GM19455 (cell line): Measurements from ENCODE around the gene SV2A.
A peak's percentile ranks its signal among the peaks of the same experiment; 100 is the strongest.
"Not testable (repeated sequence)": the region's sequence is repeated elsewhere in the genome, so short reads cannot be mapped to it uniquely, and the experiment has no call there.

ENCODE experiments used
- ATAC-seq: cut with Tn5 transposase; IDR thresholded peaks from one replicate; pipeline ENCODE4 v1.9.1; 2021; ENCODE audit not compliant: unreplicated experiment

Gene SV2A

GRCh38 chr1:149887456-149888246, 30.0 kb downstream of the SV2A start:
- peak; percentile 42 for ATAC-seq

DNA sequence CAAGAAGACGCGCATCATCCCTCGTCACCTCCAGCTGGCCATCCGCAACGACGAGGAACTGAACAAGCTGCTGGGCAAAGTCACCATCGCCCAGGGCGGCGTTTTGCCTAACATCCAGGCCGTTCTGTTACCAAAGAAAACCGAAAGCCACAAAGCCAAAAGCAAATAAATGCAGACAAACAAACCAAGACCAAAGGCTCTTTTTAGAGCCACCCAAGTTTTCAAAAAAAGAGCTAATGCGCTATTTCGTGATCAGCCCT, 30.5 kb downstream of the SV2A start:
- ATAC-seq = not testable (repeated sequence)

DNA sequence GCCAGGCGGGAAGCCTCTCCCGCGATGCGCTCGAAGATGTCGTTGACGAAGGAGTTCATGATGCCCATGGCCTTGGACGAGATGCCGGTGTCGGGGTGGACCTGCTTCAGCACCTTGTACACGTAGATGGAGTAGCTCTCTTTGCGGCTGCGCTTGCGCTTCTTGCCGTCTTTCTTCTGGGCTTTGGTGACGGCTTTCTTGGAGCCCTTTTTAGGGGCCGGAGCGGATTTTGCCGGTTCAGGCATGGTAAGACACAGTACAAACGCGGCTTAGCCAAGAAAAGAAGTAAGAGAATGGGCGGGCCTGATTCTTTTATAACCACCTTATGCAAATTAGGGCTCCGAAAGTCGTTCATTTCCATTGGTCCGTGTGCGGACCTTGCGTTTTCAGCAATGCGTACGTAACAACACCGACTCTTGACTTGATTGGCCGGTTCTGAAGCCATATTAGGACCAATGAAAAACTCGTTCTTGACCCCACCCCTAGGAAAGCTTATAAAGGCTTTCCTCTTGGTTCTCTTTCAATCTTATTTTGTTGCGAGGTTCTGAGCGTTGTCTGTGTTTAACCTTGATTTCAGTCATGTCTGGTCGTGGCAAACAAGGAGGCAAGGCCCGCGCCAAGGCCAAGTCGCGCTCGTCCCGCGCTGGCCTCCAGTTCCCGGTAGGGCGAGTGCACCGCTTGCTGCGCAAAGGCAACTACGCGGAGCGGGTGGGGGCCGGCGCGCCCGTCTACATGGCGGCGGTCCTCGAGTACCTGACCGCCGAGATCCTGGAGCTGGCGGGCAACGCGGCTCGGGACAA, 31.0 kb downstream of the SV2A start:
- peak; percentile 59 for ATAC-seq

GRCh38 chr1:149886121-149886395, 31.6 kb downstream of the SV2A start:
- ATAC-seq = not testable (repeated sequence)

GRCh38 chr1:149885339-149886120, 32.1 kb downstream of the SV2A start:
- ATAC-seq = no peak

DNA sequence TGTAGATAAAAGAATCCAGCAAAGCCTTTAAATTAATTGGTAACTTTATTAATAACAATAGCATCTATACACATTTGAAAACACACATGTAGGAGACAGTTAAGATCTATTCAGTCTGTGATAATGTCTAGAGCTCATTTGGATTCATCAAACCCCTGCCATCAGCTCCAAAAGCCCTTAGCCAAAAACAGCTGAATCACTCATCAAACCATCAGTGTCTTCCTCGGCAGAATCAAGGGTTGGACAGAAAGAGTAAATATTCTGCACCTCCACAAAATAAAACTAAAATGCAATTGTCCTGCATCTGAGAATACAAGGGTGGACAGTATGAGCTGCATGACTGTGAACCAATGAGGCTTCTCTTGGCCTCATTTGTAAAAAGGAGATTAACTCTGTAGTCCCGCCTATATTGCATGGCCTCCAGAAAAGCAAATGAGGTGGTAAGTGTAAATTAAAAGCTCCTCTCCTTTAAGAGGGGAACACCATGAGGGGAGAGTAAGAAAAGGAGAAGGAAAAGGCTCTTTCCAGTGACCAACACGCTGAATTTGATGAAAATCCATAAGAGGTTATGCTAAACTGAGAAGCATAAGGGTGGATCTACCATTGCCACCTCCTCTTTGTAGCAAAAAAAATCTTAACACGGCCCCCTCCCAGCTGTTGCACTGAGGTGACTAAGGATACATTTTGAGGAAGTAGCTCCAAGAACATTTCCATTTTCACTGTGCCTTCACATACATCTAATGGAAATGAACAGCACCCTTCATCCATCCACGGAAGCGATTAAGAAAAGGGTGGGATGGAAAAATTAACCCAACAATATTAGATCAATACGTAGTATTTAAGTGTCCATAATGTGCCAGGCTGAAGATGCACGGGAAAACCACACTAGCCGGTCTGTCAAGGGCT, 33.0 kb downstream of the SV2A start:
- no peak for ATAC-seq

- no peak for ATAC-seq
These were observed 33.9 kb downstream of the SV2A start for GRCh38 chr1:149883598-149884247.

GRCh38 chr1:149881876-149882275, 35.8 kb downstream of the SV2A start:
- ATAC-seq = no peak

GRCh38 chr1:149879556-149879955, 38.1 kb downstream of the SV2A start:
- no peak for ATAC-seq

DNA sequence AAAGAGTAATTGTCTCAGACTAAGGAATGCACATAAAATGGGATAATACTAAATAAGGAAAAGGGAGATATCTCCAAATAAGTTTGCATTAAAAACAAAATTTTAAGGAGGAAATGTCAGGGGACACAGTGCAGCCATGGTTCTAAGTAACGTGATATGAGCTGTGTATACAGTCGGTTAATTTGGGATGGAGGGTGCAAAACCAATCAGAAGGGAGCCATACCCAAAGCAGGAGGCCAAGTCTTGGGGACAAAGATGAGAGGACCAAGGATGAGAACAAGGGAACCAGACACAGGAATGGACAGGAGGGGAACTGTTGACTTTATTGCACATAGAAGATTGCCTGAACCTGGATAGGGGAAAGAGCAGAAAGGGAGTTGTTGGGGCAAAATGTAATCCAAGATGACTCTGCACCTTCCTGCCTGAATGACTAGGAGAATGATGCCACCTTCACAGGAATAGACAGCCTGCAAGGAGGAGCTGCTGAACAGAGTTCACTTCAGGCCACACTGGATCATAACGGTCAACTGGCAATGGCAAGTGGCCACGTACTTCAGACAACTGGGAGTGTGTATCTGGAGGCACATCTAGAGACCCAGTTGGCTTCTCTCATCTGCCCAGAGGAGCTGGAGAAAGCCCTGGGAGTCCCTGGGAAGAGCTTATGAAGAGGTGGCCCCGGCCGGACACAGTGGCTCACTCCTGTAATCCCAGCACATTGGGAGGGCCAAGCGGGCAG, 40.3 kb downstream of the SV2A start:
- no peak for ATAC-seq

GRCh38 chr1:149873060-149873459, 44.6 kb downstream of the SV2A start:
- ATAC-seq = not testable (repeated sequence)

DNA sequence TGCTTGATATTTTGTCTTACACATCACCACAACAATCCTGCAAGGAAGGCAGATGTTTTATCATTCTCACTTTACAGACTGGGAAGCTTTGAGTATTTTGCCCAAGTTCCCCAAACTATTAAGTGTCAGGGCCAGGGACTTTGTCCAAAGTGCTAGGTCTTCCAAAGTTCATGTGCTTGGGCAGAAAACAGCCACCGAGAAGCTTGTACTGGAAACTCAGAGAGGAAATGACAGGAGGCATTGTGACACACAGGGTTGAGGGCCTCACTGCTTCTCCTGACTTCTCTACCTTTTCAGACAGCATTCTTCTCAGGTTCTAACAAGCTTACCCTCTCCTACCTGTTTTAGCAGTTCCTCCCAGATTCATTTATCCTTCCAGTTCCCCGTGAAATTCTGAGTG, 50.8 kb downstream of the SV2A start:
- not testable (repeated sequence) for ATAC-seq

- ATAC-seq = peak; percentile 15
These were observed 56.1 kb downstream of the SV2A start for GRCh38 chr1:149861497-149862054.

DNA sequence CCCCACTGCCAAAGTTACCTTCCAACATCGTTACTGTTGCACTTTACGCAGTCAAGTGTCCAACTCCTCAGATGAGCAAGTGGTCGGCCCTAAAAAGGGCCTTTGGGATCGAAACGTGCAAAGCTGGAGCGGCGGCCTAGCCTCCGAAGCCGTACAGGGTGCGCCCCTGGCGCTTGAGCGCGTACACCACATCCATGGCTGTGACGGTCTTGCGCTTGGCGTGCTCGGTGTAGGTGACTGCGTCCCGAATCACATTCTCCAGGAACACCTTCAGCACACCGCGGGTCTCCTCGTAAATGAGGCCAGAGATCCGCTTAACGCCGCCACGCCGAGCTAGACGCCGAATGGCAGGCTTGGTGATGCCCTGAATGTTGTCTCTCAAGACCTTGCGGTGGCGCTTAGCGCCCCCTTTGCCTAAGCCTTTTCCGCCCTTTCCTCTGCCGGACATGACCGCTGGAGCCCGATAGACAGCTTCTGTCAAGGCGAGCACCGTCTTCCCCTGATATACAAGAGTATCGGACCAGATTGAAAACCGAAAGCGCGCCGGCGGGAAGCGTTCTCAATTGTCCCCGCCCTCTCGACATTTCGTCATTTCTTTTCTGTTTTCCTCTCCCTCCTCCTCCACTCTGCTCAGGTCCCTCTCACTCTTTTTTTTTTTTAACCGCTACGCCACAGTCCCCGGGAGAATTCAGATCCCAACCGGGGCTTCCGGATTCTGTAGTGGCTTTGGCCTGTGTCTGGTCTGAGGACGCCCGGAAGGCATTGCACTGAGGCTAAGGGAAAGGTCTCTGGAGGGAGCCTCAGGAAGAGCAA, 56.8 kb downstream of the SV2A start:
- ATAC-seq = peak; percentile 60

GRCh38 chr1:149860271-149860670, 57.4 kb downstream of the SV2A start:
- ATAC-seq = peak; percentile 7
